Sigmoid colon (tissue), 4 donors: ENCODE data around the gene STRAP.

Experiments used
- CTCF ChIP-seq, 4 experiments: fragments of 450-650 bp in 3 of 4; fragments of 200-600 bp in 1 of 4; IDR thresholded peaks; one replicate each; pipeline ENCODE4 v1.5.1; 2016 to 2019; ENCODE audit warnings: antibody characterized with exemption in 4 of 4, mild to moderate bottlenecking in 3 of 4, moderate library complexity in 2 of 4
- EP300 ChIP-seq, 4 donors: sonication (generic); formaldehyde crosslinking; IDR thresholded peaks; one replicate each; pipeline ENCODE4 v1.6.1; 2017; ENCODE audit warnings: antibody characterized with exemption in 4 of 4
- POLR2A ChIP-seq, 2 donors: fragments of 450-650 bp; IDR thresholded peaks; one replicate each; pipeline ENCODE4 v1.6.1; 2016; ENCODE audit warnings: antibody characterized with exemption in 2 of 2, mild to moderate bottlenecking in 2 of 2, moderate library complexity in 2 of 2
- POLR2AphosphoS5 ChIP-seq, 4 donors: sonication (generic); formaldehyde crosslinking; IDR thresholded peaks; one replicate each; pipeline ENCODE4 v1.6.1; 2017; ENCODE audit warnings: antibody characterized with exemption in 4 of 4

- no peak for TF ChIP-seq CTCF (IDR thresholded peaks at IDR 0.05)
- no peak for TF ChIP-seq POLR2A (IDR thresholded peaks at IDR 0.05)
- no peak for TF ChIP-seq POLR2AphosphoS5 (IDR thresholded peaks at IDR 0.05)
- no peak for TF ChIP-seq EP300 (IDR thresholded peaks at IDR 0.05)
Observed at GRCh38 chr12:15839682-15840081, 42.5 kb upstream of the STRAP start.
